Choroid plexus epithelial cell (primary cell): ENCODE measurements around the gene COL4A3.
A peak's percentile ranks its signal among the peaks of the same experiment; 100 is the strongest.

ENCODE experiments used
- DNase-seq: peaks from one replicate; pipeline ENCODE4 v3.0.0-alpha.2; 2010; ENCODE audit warnings: low read depth
- H3K4me3 ChIP-seq: 2 replicates; pipeline ENCODE4 v1.5.1; 2011; ENCODE audit warnings: low read depth, mild to moderate bottlenecking, control low read depth, low read length, moderate library complexity
- CTCF ChIP-seq: conservative IDR thresholded peaks from 2 replicates; pipeline ENCODE4 v1.5.1; 2011; ENCODE audit warnings: low read depth, mild to moderate bottlenecking, control low read depth, inconsistent platforms, low read length, moderate library complexity

The COL4A3 gene

GRCh38 chr2:227301523-227301922 lies 137.1 kb downstream of the COL4A3 start:
- no peak for TF ChIP-seq CTCF
- DNase-seq = no peak
- no peak overlapping the region for H3K4me3 ChIP-seq

GRCh38 chr2:227308784-227309183 lies 144.4 kb downstream of the COL4A3 start:
- peak; percentile 5 for DNase-seq
- no peak for TF ChIP-seq CTCF
- H3K4me3 ChIP-seq = no peak overlapping the region

- peak; percentile 6 for DNase-seq
- H3K4me3 ChIP-seq = no peak overlapping the region
- no peak for TF ChIP-seq CTCF
Measured at GRCh38 chr2:227310756-227311110, 146.3 kb downstream of the COL4A3 start.

GRCh38 chr2:227311861-227312506 lies 147.6 kb downstream of the COL4A3 start:
- DNase-seq = no peak
- TF ChIP-seq CTCF = no peak
- H3K4me3 ChIP-seq = no peak overlapping the region

GRCh38 chr2:227312579-227312978 lies 148.2 kb downstream of the COL4A3 start:
- TF ChIP-seq CTCF = no peak
- H3K4me3 ChIP-seq = no peak overlapping the region
- no peak for DNase-seq

GRCh38 chr2:227313310-227313709 lies 148.9 kb downstream of the COL4A3 start:
- no peak overlapping the region for H3K4me3 ChIP-seq
- TF ChIP-seq CTCF = no peak
- no peak for DNase-seq

- TF ChIP-seq CTCF = no peak
- H3K4me3 ChIP-seq = no peak overlapping the region
- no peak for DNase-seq
Measured at GRCh38 chr2:227317834-227318233, 153.4 kb downstream of the COL4A3 start.
